ENCODE results near the gene SORCS1. TPM values are rescaled to one million over a fixed set of nuclear protein-coding genes. Genes with fewer than 3 reads are reported as not detected.

The SORCS1 gene
- total and polyA plus RNA-seq, 4 donors, result 0.04 to 3.5 (median 0.05) TPM

- Histone ChIP-seq H3K9ac (ENCODE audit: insufficient read depth in 1 of 2, low read length in 2 of 2) (no peak overlapping the region), H3K36me3 (ENCODE audit: control insufficient read depth in 4 of 4, insufficient read depth in 4 of 4, low read length in 4 of 4) (no peaks in the 10 kb centered on the region), H3K4me1 (ENCODE audit: control insufficient read depth in 5 of 5, insufficient read depth in 5 of 5, low read length in 5 of 5) (no peaks in the 10 kb centered on the region), H3K27ac (ENCODE audit: low read depth in 1 of 2, low read length in 1 of 2) (no peak overlapping the region), H3K4me3 (no peak overlapping the region), H3K9me3 (ENCODE audit: control insufficient read depth in 4 of 4, insufficient read depth in 3 of 4, low read length in 3 of 4) (no peaks in the 10 kb centered on the region), H3K27me3 (ENCODE audit: control insufficient read depth in 3 of 3, insufficient read depth in 3 of 3, low read length in 2 of 3) (no peaks in the 10 kb centered on the region)
- ATAC-seq (ENCODE audit: insufficient read depth, low FRiP score) (no peak), DNase-seq (no peak)
- 87 to 94% methylated on average over 1 of the region's 1 CpG for WGBS, 2 donors
- TF ChIP-seq CTCF (IDR thresholded peaks at IDR 0.05; ENCODE audit: control extremely low read depth, extremely low read depth), result no peak
Measured at GRCh38 chr10:106740071-106740470, 424.4 kb downstream of the SORCS1 start.

- Histone ChIP-seq H3K4me3 (no peak overlapping the region), H3K9me3 (ENCODE audit: control insufficient read depth in 4 of 4, insufficient read depth in 3 of 4, low read length in 3 of 4) (no peaks in the 10 kb centered on the region), H3K9ac (ENCODE audit: insufficient read depth in 1 of 2, low read length in 2 of 2) (no peak overlapping the region), H3K27me3 (ENCODE audit: control insufficient read depth in 3 of 3, insufficient read depth in 3 of 3, low read length in 2 of 3) (peaks cover 0 to 2% (median 0%) of the 10 kb centered on the region in 3 donors), H3K36me3 (ENCODE audit: control insufficient read depth in 4 of 4, insufficient read depth in 4 of 4, low read length in 4 of 4) (no peaks in the 10 kb centered on the region), H3K4me1 (ENCODE audit: control insufficient read depth in 5 of 5, insufficient read depth in 5 of 5, low read length in 5 of 5) (no peaks in the 10 kb centered on the region), H3K27ac (ENCODE audit: low read depth in 1 of 2, low read length in 1 of 2) (no peak overlapping the region)
- ATAC-seq (ENCODE audit: insufficient read depth, low FRiP score), result no peak
- no peak for DNase-seq
- no peak for TF ChIP-seq CTCF (IDR thresholded peaks at IDR 0.05; ENCODE audit: control extremely low read depth, extremely low read depth)
Measured at GRCh38 chr10:106734220-106734619, 430.3 kb downstream of the SORCS1 start.

GRCh38 chr10:106728232-106728631, 436.3 kb downstream of the SORCS1 start:
- Histone ChIP-seq H3K9ac (ENCODE audit: insufficient read depth in 1 of 2, low read length in 2 of 2) (no peak overlapping the region), H3K27me3 (ENCODE audit: control insufficient read depth in 3 of 3, insufficient read depth in 3 of 3, low read length in 2 of 3) (peaks cover 0 to 2% (median 0%) of the 10 kb centered on the region in 3 donors), H3K27ac (ENCODE audit: low read depth in 1 of 2, low read length in 1 of 2) (no peak overlapping the region), H3K4me3 (no peak overlapping the region), H3K9me3 (ENCODE audit: control insufficient read depth in 4 of 4, insufficient read depth in 3 of 4, low read length in 3 of 4) (no peaks in the 10 kb centered on the region), H3K36me3 (ENCODE audit: control insufficient read depth in 4 of 4, insufficient read depth in 4 of 4, low read length in 4 of 4) (no peaks in the 10 kb centered on the region), H3K4me1 (ENCODE audit: control insufficient read depth in 5 of 5, insufficient read depth in 5 of 5, low read length in 5 of 5) (no peaks in the 10 kb centered on the region)
- ATAC-seq (ENCODE audit: insufficient read depth, low FRiP score), result no peak
- WGBS, 2 donors, result 68 to 85% methylated on average over 2 of the region's 2 CpGs
- no peak for DNase-seq
- no peak for TF ChIP-seq CTCF (IDR thresholded peaks at IDR 0.05; ENCODE audit: control extremely low read depth, extremely low read depth)

- no peak for TF ChIP-seq CTCF (IDR thresholded peaks at IDR 0.05; ENCODE audit: control extremely low read depth, extremely low read depth)
- H3K9ac ChIP-seq (ENCODE audit: insufficient read depth in 1 of 2, low read length in 2 of 2), result no peak overlapping the region
- 81 to 84% methylated on average over 1 of the region's 1 CpG for WGBS, 2 donors
Measured at GRCh38 chr10:106727170-106727569, 437.3 kb downstream of the SORCS1 start.

More at GRCh38 chr10:106727170-106727569, 437.3 kb downstream of the SORCS1 start:
- Histone ChIP-seq H3K36me3 (ENCODE audit: control insufficient read depth in 4 of 4, insufficient read depth in 4 of 4, low read length in 4 of 4) (no peaks in the 10 kb centered on the region), H3K27me3 (ENCODE audit: control insufficient read depth in 3 of 3, insufficient read depth in 3 of 3, low read length in 2 of 3) (peaks cover 0 to 2% (median 0%) of the 10 kb centered on the region in 3 donors), H3K4me1 (ENCODE audit: control insufficient read depth in 5 of 5, insufficient read depth in 5 of 5, low read length in 5 of 5) (no peaks in the 10 kb centered on the region), H3K27ac (ENCODE audit: low read depth in 1 of 2, low read length in 1 of 2) (no peak overlapping the region), H3K9me3 (ENCODE audit: control insufficient read depth in 4 of 4, insufficient read depth in 3 of 4, low read length in 3 of 4) (no peaks in the 10 kb centered on the region), H3K4me3 (no peak overlapping the region)
- DNase-seq, result no peak
- ATAC-seq (ENCODE audit: insufficient read depth, low FRiP score), result no peak

All from lung (tissue), 12 donors.